Ishikawa (cell line): ENCODE data around the gene ADAM22.

ENCODE experiments used
- MAX ChIP-seq: IDR thresholded peaks from 2 replicates; pipeline ENCODE4 v1.6.1; 2012
- RAD21 ChIP-seq: IDR thresholded peaks from 2 replicates; pipeline ENCODE4 v1.6.1; 2012; ENCODE audit warnings: low read depth
- REST ChIP-seq: IDR thresholded peaks from 2 replicates; pipeline ENCODE4 v1.6.1; 2012; ENCODE audit warnings: low read depth, mild to moderate bottlenecking
- TAF1 ChIP-seq: IDR thresholded peaks from 2 replicates; pipeline ENCODE4 v1.6.1; 2012; ENCODE audit warnings: low read depth, mild to moderate bottlenecking
- TEAD4 ChIP-seq: IDR thresholded peaks from 2 replicates; pipeline ENCODE4 v1.6.1; 2012

GRCh38 chr7:88046839-88047573, 113.0 kb downstream of the ADAM22 start:
- TF ChIP-seq RAD21 = no peak
- no peak for TF ChIP-seq MAX
- no peak for TF ChIP-seq TEAD4
- TF ChIP-seq TAF1 = no peak
- TF ChIP-seq REST = no peak
